Uterus (tissue), 2 donors: Measurements from ENCODE around the gene BTLA.

ENCODE experiments used
- CTCF ChIP-seq, 4 experiments: fragments of 200-600 bp in 2 of 4; fragments of 450-650 bp in 2 of 4; sonication (generic) in 2 of 4; IDR thresholded peaks; one replicate each; pipeline ENCODE4 v1.5.1; 2016 to 2019; ENCODE audit warnings: antibody characterized with exemption in 4 of 4, mild to moderate bottlenecking in 2 of 4, moderate library complexity in 1 of 4
- POLR2A ChIP-seq, 2 donors: fragments of 450-650 bp; IDR thresholded peaks; one replicate each; pipeline ENCODE4 v1.6.1; 2016; ENCODE audit warnings: antibody characterized with exemption in 2 of 2, mild to moderate bottlenecking in 1 of 2, moderate library complexity in 1 of 2

- TF ChIP-seq POLR2A (IDR thresholded peaks at IDR 0.05) = no peak
- no peak for TF ChIP-seq CTCF (IDR thresholded peaks at IDR 0.05)
These were observed 39.5 kb downstream of the BTLA start for GRCh38 chr3:112459750-112460149.
